Epithelial cell of prostate (primary cell): ENCODE data around the gene ZFPL1.

Experiments
- DNase-seq: peaks from one replicate; pipeline ENCODE4 v3.0.0-alpha.2; 2011; ENCODE audit warnings: low read depth, low spot score
- H3K27ac ChIP-seq: fragments of 450-650 bp; 2 replicates; pipeline ENCODE4 v1.5.1; 2017; ENCODE audit warnings: mild to moderate bottlenecking

ZFPL1 gene

DNA sequence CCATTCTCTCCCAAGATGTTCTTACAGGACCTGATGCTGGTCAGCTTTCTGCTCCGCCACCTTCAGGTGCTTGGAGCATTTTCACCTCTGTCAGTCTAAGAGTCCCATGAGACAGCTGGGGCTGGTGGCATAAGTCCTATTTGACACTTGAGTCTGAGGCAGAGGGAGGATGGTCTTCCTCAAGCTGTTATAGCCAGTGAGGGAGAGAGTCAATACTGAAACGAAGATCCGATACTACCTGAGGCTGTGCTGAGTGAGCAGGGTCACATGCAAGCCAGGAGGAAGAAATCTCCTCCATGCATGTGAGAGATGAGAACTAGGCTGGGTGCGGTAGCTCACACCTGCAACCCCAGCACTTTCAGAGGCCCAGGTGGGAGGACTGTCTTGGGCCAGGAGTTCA, 5.6 kb downstream of the ZFPL1 start:
- DNase-seq: no peak
- H3K27ac ChIP-seq: no peak overlapping the region

DNA sequence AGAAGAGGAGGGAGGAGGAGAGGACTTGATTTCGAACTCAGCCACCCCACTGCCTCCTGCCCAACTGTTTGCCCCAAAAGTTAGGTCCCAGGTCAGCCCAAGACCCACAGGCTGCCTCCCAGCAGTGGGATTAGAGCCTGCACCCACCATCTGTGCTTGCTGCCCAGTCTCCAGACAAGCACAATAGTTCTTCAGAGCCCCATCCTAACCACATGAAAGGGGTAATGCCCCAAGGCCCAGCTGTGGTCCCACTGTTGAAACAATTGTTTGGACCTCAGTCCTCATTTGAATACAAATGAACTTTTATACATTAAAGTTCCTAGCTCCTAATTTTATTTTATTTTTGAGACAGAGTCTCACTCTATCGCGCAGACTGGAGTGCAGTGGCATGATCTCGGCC, 6.6 kb downstream of the ZFPL1 start:
- H3K27ac ChIP-seq: no peak overlapping the region
- no peak for DNase-seq

DNA sequence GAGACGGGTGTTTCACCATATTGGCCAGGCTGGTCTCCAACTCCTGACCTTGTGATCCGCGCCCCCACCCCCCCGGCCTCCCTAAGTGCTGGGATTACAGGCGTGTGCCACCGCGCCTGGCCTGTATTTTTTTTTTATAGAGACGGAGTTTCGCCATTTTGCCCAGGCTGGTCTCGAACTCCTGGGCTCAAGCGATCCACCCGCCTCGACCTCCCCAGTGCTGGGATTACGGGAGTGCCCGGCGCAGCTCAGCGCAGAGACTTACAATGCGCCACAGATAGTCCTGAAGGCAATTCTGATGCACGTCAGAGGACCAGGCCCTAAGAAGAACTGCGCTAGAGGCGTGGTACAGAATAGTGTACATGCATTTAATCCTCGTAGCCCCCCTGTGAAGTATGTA, 11.4 kb downstream of the ZFPL1 start:
- no peak for DNase-seq
- peak overlapping the region; percentile 84 for H3K27ac ChIP-seq

DNA sequence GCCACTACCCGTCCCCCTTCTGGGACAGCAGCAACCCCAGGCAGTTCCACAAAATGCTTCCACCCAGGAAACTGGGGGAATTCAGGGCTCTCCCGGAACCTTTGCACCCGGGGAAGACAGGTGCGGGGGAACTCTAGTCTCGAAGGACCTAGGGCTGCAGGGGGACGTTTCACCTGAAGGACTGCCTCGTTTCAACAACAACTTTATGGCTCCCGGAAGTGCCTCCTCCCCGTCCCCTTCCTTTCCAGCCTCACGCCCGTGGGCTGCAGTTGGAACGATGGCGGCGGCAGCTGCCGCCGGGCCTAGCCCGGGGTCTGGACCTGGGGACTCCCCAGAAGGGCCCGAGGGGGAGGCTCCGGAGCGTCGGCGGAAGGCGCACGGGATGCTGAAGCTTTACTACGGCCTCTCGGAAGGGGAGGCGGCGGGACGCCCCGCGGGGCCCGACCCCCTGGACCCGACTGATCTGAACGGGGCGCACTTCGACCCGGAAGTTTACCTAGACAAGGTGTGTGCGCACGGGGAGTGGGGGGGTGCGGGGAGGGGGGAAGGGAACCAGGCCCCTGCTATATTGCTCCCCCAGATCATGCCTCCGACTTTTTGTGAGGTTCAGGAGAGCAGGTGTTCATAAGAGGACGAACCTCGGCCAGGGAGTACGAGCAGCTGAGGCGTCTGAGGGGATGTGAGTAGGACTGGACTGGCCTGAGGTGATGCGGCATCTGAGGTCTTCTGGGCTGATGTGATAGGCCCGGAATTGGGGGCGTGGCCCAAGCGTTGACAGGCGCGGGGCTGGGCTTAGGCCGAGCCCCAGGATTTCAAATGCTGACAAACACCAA, 12.2 kb downstream of the ZFPL1 start, which contains the start of gene VPS51:
TSS of gene VPS51 (plus strand) at position 241 of the 833 bp plus-strand sequence. CDS start at position 278, 37 bp downstream.
- H3K27ac ChIP-seq: peak within 1 kb of the TSS; percentile 84
- no peak for DNase-seq

DNA sequence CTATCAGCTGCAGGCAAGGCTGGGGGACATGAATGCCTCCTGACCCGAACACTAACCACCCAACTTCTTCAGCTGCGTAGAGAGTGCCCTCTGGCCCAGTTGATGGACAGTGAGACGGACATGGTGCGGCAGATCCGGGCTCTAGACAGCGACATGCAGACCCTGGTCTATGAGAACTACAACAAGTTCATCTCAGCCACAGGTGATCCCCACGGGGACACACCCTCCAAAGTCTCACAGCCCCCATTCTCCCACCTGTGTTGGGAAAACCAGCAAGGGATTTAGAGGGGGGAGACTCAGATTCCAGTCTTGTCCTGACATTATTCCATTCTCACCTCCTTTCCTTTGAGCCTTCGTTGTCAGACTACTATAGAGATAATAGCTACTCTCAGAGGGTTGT, 12.9 kb downstream of the ZFPL1 start:
- peak overlapping the region; percentile 84 for H3K27ac ChIP-seq
- DNase-seq: no peak

DNA sequence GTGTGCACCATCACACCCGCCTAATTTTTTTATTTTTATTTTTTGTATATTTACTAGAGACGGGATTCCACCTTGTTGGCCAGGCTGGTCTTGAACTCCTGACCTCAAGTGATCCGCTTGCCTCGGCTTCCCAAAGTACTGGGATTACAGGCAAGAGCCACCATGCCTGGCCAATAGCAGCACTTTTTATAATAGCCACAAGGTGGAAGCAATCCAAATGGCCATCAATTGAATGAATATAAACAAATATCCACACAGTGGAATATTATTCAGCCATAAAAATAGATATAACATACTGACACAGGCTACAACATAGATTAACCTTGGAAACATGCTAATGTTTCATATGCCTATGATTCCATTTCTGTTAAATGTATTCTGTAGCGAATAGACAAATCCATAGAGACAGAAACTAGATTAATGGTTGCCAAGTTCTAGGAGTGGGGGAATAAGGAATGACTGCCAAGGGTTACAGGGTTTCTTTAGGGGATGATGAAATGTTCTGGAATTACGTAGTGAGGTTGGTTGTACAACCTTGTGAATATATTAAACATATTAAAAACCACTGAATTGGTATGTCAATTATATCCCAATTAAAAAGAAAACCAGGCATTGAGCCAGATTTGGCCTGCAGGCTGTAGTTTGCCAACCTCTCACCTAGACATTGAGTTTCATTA, 16.8 kb downstream of the ZFPL1 start:
- peak overlapping the region; percentile 42 for H3K27ac ChIP-seq
- DNase-seq: no peak

DNA sequence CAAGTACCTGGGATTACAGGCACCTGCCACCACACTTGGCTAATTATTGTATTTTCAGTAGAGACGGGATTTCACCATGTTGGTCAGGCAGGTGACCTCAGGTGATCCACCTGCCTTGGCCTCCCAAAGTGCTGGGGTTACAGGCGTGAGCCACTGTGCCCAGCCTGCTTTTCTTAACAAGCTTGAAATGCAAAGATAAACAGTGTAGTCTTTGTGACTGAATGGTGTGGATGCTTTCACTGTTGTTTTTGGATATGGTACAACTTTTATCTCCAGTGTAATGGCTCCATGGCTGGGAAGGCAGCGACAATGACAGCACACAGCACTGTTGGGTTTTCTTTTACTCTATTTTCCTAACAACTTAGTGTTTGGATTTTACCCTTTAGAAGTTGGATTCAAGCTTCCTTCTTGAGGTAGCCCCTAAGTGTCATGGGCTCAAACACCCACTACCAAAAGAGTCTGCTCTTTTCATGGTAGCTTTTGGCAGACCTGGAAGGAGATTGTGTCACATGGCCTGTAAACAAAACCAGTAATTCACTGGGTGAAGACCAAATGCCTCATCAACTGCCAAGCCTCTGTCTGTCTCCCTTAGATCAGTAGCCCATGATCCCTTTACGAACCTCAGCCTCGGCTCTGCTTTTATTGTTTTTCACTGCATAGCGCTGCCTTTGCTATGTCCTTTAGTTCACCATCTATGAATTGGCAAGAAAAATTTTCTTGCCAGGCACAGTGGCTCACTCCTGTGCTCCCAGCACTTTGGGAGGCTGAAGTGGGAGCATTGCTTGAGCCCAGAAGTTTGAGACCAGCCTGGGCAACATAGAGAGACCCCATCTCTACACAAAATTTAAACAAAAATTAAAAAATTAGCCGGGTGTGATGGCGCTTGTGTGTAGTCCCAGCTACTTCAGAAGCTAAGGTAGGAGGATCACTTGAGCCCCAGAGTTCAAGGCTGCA, 18.4 kb downstream of the ZFPL1 start:
- DNase-seq: no peak
- H3K27ac ChIP-seq: peak overlapping the region; percentile 42

DNA sequence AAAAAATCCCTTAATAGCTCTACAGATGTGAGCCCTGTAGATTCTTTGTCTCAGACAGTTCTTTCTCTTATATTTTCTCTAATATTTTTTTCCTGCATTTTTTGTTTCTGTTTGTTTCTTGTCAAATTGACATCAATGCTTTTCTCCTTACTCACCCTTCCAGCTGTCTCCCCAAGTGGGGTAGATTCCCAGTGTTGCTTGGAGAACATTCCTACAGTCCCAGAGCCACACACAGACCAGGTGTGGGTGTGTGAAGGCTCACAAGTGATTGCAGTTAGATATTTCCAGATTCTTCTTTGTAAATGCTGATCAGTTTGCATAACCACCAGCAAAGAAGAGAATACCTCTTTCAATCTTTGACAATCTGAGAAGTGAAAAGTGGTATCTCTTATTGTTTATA, 19.5 kb downstream of the ZFPL1 start:
- no peak overlapping the region for H3K27ac ChIP-seq
- no peak for DNase-seq

DNA sequence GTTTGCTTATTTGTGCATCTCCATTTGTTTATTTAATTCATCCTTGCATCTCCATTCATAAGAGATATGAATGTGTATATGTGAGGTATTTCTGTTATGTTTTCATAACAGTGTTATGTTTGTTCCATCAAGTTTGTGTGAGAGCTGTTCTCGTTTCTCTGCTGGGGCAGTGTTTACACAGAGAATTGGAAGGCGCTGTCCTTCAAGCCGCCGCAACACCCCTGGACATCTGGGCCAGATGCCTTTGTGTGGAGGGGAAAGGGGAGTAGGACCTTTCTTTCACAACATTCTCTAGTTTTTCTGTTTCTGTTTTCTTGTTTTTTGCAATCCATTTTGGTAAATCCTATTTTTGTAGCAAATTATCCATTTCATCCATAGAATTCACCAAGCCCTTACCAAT, 20.6 kb downstream of the ZFPL1 start:
- DNase-seq: no peak
- H3K27ac ChIP-seq: no peak overlapping the region

DNA sequence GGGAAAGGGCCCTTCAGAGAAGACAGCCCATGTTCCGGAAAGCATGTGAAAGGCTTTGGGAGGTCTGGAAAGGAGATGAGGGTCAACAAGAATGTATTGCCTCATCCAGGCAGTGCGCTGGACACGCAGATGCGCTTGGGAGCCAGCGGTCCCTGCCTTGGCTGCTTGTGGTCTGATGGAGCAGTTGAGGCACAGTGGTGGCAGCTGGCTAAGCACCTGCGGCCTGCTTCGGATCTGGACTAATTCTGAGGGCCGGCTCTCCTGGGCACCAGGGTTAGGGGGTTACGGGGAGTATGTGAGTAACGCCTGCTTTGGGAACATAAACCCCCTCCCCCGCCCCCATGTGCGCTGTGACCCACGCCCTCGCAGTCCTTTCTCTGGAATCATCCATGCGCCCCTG, 23.1 kb downstream of the ZFPL1 start:
- H3K27ac ChIP-seq: no peak overlapping the region
- no peak for DNase-seq

DNA sequence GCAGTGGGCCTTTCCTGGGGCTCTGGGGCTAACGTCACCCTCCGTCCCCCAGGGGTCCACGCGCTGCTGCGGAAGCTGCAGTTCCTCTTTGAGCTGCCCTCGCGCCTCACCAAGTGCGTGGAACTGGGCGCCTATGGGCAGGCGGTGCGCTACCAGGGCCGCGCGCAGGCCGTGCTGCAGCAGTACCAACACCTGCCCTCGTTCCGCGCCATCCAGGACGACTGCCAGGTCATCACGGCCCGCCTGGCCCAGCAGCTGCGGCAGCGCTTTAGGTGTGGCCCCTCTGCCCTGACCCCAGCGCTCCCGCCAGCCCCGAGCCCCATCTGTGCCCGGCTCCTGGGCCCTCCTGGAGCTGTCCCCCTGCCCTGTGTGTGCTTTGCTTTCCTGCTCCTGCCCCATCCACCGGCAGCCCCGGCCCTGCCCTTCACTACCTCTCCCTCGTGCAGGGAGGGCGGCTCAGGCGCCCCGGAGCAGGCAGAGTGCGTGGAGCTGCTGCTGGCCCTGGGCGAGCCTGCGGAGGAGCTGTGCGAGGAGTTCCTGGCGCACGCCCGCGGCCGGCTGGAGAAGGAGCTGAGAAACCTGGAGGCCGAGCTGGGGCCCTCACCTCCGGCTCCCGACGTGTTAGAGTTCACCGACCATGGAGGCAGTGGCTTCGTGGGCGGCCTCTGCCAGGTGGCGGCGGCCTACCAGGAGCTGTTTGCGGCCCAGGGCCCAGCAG, 23.9 kb downstream of the ZFPL1 start:
- DNase-seq: no peak
- no peak overlapping the region for H3K27ac ChIP-seq

DNA sequence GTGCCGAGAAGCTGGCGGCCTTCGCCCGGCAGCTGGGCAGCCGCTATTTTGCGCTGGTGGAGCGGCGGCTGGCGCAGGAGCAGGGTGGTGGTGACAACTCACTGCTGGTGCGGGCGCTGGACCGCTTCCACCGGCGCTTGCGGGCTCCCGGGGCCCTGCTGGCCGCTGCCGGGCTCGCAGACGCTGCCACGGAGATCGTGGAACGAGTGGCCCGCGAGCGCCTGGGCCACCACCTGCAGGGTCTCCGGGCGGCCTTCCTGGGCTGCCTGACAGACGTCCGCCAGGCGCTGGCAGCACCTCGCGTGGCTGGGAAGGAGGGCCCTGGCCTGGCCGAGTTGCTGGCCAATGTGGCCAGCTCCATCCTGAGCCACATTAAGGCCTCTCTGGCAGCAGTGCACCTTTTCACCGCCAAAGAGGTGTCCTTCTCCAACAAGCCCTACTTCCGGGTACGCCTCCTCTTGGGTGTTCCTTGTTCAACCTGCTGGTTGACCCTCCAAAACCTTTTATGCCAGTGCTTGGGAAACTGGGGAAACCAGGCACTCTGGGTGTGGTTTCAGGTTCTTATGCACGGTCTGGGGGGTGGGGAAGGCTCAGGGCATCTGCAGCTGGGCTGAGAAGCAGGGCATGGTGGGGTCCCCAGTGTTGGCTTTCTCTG, 24.6 kb downstream of the ZFPL1 start:
- H3K27ac ChIP-seq: no peak overlapping the region
- DNase-seq: no peak

DNA sequence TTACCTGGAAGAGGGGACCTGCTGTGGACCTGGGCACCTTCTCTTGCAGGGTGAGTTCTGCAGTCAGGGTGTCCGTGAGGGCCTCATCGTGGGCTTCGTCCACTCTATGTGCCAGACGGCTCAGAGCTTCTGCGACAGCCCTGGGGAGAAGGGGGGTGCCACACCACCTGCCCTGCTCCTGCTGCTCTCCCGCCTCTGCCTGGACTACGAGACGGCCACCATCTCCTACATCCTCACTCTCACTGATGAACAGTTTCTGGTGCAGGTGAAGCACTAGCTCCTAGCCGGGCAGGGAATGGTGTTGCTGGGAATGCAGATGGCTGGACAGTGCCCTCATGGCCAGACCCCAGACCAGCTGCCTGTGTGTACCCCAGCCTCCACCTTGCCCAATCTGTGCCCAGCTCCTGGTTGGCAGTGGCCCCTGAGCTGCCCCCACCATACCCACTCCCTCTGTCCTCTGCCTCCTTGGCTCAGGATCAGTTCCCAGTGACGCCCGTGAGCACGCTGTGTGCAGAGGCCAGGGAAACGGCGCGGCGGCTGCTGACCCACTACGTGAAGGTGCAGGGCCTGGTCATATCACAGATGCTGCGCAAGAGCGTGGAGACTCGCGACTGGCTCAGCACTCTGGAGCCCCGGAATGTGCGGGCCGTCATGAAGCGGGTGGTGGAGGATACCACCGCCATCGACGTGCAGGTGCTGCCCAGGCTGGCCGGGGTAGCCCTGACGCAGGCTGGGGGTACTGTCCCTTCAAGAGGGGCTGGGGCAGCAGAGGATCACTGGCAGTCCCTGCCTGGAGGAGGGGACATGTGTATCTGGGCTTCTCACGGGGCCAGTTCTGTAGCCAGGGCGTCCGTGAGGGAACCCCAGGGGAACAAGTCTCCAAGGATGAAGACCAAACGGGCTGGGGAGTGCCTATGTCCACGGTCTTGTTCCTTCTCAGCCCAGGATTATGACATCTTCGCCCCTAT, 25.5 kb downstream of the ZFPL1 start:
- no peak overlapping the region for H3K27ac ChIP-seq
- no peak for DNase-seq

DNA sequence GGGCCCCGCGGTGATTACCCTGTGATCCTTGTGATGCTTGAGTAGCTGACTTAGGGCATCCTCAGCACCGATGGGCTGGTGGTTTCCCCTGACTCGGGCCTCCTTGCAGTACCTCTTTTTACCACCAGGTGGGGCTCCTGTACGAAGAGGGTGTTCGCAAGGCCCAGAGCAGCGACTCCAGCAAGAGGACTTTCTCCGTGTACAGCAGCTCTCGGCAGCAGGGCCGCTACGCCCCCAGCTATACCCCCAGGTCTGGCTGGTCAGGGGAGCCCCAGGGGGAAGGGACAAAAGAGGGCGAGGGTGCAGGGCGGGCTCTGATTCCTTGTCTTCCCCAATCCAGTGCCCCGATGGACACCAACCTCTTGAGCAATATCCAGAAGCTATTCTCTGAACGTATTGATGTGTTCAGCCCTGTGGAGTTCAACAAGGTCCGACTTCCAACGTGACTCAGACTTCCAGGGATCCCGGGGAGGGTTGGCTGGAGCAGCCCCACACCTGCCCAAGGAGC, 26.4 kb downstream of the ZFPL1 start:
- DNase-seq: no peak
- H3K27ac ChIP-seq: peak overlapping the region; percentile 4

DNA sequence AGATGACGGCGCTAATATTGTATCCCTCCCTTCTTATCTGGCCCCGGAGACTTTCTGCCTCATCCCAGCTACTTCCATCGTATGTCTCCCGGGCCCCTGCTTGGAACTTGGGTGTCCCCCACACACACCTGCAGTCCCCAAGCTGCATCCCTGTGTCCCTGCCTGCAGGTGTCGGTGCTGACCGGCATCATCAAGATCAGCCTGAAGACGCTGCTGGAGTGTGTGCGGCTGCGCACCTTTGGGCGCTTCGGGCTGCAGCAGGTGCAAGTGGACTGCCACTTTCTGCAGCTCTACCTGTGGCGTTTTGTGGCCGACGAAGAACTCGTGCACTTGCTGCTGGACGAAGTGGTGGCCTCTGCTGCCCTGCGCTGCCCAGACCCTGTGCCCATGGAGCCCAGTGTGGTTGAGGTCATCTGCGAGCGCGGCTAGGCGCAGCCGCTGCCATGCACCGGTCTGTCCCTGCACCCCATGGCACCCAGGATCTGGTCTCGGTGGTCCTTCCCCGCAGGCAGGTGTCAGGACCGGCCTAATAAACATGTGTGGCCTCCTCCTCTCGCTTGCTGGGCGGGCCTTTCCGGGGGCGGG, 27.2 kb downstream of the ZFPL1 start:
- no peak for DNase-seq
- no peak overlapping the region for H3K27ac ChIP-seq

DNA sequence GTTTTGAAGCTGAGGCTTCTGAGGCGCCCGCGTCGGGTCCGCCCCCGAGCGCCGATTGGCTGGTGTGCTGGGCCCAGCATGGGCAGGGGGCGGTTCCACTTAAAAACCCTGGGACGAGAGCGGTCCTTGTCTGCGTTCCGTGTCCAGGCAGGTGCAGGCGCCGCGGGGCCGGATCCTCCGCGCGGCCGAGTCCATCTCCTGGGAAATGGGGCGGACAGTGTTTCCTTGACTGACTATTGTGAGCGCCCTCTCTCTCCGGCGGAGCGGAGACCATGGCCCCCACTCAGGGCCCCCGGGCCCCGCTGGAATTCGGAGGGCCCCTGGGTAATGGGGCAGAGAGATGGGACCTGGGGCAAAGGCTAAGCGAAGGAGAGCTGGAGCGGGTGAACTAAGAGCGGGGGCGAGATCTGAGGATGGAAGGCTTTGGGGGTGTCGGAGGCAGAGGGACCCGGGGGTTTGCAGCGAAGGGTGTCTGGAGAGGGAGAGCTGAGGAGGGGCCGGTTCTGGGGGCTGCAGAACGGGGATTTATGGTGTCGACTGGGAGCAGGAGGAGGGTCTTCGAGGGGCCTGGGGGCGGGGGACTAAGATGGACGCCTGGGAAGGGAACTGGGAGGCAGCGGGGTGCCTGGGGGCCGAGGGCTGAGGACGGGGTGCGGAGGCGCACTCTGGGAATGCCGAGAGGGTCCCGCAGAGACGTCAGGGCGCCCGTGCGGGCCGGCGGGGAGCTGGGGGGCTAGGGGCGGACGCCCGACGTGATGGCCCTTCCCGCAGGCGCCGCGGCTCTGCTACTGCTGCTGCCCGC, 27.9 kb downstream of the ZFPL1 start, which contains the start of gene TM7SF2:
TSS of gene TM7SF2 (plus strand) at position 129 of the 802 bp plus-strand sequence. CDS start at position 273, 144 bp downstream.
- peak within 1 kb of the TSS; percentile 17 for H3K27ac ChIP-seq
- DNase-seq: peak; percentile 69
